ENCODE data around the gene GJD4. TPM values are rescaled to one million over a fixed set of nuclear protein-coding genes. Genes with fewer than 3 reads are reported as not detected.

Gene GJD4
- total and polyA plus RNA-seq, 10 of the 15 experiments (the other 5 are each of a cell fraction or from before 2014, with no cell fraction given) = not detected

GRCh38 chr10:35555962-35556930 is 48.9 kb upstream of the GJD4 start (continued):
- TF ChIP-seq MEF2A (IDR thresholded peaks at IDR 0.05; ENCODE audit: insufficient read depth, low read depth, low read length) = no peak

GRCh38 chr10:35558276-35558675 is 46.9 kb upstream of the GJD4 start:
- Histone ChIP-seq H3K4me1 (ENCODE audit: control insufficient read depth, insufficient read depth, low read length) (peaks cover 7% of the 10 kb centered on the region), H3K4me2 (ENCODE audit: control insufficient read depth, insufficient read depth) (no peak overlapping the region), H3K4me3 (no peak overlapping the region), H2AFZ (ENCODE audit: control insufficient read depth, low read depth, low read length) (no peak overlapping the region), H3K9ac (ENCODE audit: control insufficient read depth, insufficient read depth, low read length) (no peak overlapping the region), H3K79me2 (ENCODE audit: control insufficient read depth, insufficient read depth, low read length) (no peaks in the 10 kb centered on the region), H4K20me1 (ENCODE audit: control insufficient read depth, insufficient read depth) (peaks cover 3% of the 10 kb centered on the region; the same call in 1 of the 2 replicates), H3K36me3 (ENCODE audit: control insufficient read depth in 2 of 2, insufficient read depth in 2 of 2, low read length in 1 of 2) (peaks cover 0 to 6% of the 10 kb centered on the region in 2 experiments; a peak in 2 of 4 replicates), H3K27me3 (replicated peaks in 1 of 2; ENCODE audit: control insufficient read depth in 2 of 2, insufficient read depth in 2 of 2, low read length in 1 of 2) (no peaks in the 10 kb centered on the region), H3K27ac (ENCODE audit: control insufficient read depth, insufficient read depth) (no peak overlapping the region), H3K9me3 (replicated peaks; ENCODE audit: control insufficient read depth, insufficient read depth, low read length) (no peaks in the 10 kb centered on the region)
- DNase-seq (ENCODE audit: low read depth, low spot score) (no peak), FAIRE-seq (no peak), ATAC-seq (no peak)
- ChIA-PET CTCF (no interaction called here), RAD21 (ENCODE audit: unreplicated experiment) (no interaction called here), POLR2A (no interaction called here), SMC1A (ENCODE audit: uncharacterized antibody, unreplicated experiment) (no interaction called here)
- WGBS (ENCODE audit: insufficient coverage, insufficient replicate concordance, low lambda C conversion rate, missing lambda C conversion rate) = 63% methylated on average over 1 of the region's 1 CpG
- in situ Hi-C loops (cut with MboI) (no loop called here), intact Hi-C loops (cut with micrococcal nuclease; ENCODE audit: unreplicated experiment) (no loop called here)
- no TSS peak for BruUV-seq (replicated peaks)
- TF ChIP-seq ZNF687 (IDR thresholded peaks at IDR 0.05) (no peak), NFIC (IDR thresholded peaks at IDR 0.05; ENCODE audit: low read depth, low read length) (no peak), FOXM1 (IDR thresholded peaks at IDR 0.05; ENCODE audit: low read depth, low read length) (no peak), HCFC1 (IDR thresholded peaks at IDR 0.05; ENCODE audit: low read length) (no peak), ZBTB11 (CRISPR knock-in tag; IDR thresholded peaks at IDR 0.05) (no peak), MTA2 (IDR thresholded peaks at IDR 0.05; ENCODE audit: low read depth) (no peak), NFXL1 (IDR thresholded peaks at IDR 0.05; ENCODE audit: borderline replicate concordance) (no peak), ZBTB33 (IDR thresholded peaks at IDR 0.05) (no peak), CHD2 (IDR thresholded peaks at IDR 0.05; ENCODE audit: borderline replicate concordance, low read depth, low read length) (no peak)
